HG03571 (cell line): Measurements from ENCODE around the gene SEMA3F.

ENCODE experiments used
- ATAC-seq: cut with Tn5 transposase; IDR thresholded peaks from one replicate; pipeline ENCODE4 v1.9.1; 2021; ENCODE audit not compliant: unreplicated experiment

Gene SEMA3F

GRCh38 chr3:50154840-50155490 is at the start of gene SEMA3F:
Gene SEMA3F (plus strand): TSS chr3:50155324. CDS start chr3:50159623, 4,299 bp downstream.
- ATAC-seq, result peak; percentile 51

DNA sequence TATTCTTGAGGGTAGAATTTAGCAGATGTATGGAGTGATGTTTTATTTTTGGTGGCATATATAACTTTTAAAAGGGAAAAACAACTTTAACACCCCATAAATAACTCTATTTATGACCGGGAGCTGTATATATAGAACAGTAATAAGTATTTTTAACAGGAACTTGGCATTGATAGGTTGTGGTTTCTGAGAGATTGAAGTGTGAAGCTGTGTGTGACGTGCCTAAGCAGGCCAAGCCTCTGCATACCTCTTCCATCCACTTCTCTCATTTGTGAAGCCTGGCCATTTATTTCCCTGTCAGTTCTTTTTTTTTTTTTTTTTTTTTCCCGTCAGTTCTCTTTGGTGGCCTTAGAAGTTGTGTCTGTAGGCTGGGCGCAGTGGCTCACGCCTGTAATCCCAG is 43.4 kb upstream of the SEMA3F start:
- no peak for ATAC-seq

- no peak for ATAC-seq
Measured at GRCh38 chr3:50112462-50112861, 42.7 kb upstream of the SEMA3F start.

GRCh38 chr3:50117120-50117519 is 38.0 kb upstream of the SEMA3F start:
- ATAC-seq, result no peak

- ATAC-seq, result no peak
Measured at GRCh38 chr3:50118237-50118636, 36.9 kb upstream of the SEMA3F start.

- ATAC-seq, result no peak
Measured at GRCh38 chr3:50119786-50120185, 35.3 kb upstream of the SEMA3F start.

DNA sequence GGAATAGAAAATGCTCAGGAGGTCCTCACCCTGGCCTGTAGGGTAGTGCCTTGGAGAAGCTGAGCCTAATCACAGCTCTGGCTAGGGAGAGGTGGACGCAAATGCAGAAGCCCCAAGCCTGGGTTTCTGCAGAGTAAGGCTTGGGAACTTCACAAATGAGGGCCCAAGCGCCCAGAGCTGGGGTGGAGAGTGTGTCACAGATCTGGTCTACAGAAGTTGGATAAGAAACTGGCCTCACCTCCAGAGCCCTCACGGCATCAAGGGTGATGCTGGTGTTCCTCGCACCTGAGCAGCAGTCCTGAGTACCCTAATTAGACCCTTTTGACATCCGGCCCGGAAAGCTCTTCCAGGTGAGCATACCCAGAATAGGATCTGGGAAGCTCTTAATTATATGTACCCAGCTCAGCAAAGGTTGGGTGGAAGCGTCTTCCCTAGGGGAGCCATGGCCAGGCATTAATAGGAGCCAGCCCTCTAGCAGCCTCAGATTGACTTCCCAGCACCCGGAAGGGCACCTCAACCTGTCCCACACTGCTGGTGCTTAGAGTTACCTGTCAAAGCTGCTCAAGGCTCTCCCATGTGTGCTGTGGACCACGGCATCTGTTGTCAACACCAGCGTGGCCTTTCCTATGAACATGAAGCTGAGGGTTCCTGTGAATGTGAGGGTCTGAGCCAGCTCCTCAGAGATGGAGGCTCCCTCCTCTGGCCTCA is 34.6 kb upstream of the SEMA3F start:
- ATAC-seq, result no peak

GRCh38 chr3:50121072-50122032 is 33.8 kb upstream of the SEMA3F start:
- no peak for ATAC-seq

DNA sequence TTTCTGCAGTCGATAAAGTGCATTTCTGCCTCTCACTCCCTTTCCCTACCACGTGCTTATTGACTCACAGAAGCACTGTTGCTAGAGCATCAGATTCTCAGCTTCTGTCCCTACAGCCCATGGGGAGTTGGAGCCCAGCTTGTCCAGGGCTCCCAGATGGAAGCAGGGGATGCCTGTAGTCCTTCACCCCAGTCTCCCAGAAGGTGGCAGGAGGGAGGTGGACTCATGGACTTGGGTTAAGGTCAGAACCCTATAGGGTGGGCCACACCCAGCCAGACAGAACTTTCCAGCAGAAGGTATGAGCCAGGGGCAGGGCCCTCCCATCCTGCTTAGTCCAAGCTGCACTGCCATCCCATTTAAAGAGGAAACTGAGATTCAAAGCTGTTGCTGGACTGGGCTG is 33.1 kb upstream of the SEMA3F start:
- no peak for ATAC-seq

DNA sequence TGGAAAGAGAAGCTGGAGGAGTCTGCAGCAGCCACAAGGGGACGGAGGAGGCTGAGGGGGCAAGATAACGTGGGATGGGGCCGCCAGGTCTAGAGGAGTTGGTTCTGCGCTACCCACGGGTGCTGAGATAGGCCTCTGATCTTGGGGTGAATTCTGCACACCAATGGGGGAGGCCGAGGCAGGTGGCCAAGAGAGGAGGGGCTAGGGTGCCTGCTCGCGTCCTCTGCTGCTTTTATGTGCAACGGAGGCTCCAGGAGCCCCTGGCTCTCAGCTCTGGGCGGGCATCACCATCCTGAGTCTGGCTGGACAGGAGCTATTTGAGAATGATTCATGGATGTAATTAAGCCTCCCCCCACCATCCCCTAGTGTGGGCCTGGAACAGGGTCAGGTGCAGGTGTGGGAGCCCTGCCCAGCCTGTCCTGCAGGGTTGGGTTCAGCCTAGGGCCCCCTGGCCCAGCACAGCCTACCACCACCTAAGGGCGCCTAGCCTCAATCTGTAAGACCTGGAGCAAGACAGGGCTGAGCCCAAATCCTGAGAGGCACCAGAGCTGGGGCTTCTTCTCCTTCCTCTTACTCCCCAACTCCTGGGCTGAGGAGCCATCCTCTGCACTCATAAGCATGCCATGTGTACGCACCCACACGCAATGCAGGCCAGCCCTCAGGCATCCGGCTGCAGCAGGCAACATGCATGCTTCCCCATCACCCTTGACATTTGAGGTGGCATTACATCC is 32.3 kb upstream of the SEMA3F start:
- ATAC-seq, result no peak

- ATAC-seq, result no peak
Measured at GRCh38 chr3:50123394-50124051, 31.6 kb upstream of the SEMA3F start.

GRCh38 chr3:50124052-50124799 is 30.9 kb upstream of the SEMA3F start:
- ATAC-seq, result no peak

- ATAC-seq, result no peak
Measured at GRCh38 chr3:50124800-50125178, 30.3 kb upstream of the SEMA3F start.

DNA sequence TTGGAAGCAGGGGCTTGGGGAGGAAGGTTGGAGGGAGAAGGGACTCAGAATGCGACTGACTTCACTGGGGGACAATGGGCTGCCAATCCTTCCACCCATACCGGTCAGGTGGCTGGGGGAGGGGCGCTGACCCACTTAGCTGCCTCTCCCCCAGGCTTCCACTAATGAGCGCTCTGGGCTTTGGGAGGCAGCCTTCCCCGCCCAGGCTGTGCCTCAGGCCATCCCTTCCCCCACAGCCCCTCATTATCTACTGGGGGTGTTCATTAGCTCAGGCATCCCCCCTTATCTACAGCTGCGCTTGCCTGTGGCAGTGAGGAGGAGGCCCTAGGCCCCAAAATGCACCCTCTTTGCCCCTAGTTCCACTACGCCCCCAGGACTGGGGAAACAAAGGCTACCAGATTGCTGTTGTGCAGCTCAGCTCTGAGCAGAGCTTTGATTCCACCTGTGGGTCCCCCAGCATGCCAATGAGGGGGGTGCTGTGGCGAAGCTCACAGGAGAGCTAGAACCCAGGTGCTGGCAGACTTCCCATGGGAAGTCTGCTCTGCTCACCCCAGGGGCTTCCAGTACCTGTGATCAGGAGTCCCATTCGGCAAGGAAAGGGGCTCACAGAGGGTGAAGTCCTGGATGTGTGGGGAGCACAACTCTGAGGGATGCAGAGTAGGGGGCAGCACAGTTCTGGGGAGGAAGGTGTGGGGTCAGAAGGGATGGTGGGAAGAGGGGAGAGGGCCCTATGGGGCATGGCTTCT is 29.4 kb upstream of the SEMA3F start:
- no peak for ATAC-seq

DNA sequence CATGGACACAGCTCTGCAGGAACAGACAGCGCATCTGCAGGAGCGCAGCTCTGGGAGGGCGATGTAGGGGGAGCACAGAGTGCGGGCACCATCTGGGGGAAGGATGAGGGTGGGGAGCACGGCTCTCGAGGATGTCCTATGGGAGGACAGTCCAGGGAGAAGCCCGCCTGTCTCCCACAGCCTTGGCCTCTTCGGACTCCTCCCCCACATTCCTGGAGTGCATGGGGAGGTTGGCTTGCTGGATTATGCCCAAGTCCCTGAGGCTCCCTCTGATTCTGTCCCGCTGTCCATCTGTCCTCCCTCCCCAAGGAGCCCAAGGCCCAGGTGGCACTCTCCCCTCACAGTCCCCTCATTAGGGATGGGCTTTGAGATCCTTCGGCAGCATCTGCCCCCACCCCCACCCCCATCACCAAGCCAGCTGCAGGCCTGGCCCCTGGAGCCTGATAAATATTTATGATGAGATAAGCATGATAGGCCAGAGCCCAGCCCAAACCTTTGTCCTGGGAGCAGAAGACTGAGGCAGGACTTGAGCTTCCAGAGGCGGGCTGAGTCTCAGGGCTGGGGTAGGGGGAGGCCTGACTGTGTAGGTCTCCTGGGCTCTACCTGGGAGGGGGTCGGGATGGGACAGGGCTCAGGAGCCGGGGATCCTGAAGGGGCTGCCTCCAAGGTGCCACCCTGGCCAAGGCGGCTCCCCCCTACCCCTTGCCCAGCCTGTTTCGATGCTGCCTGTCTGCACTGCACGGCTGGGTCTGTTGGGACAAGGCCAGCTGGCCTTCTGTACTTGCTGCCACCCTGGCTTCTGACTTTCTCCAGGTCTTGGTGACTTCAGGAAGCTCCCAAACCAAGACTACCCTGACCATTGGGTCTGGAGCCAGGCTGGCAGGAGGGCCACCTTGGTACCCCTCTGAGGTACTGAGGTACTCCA is 28.6 kb upstream of the SEMA3F start:
- no peak for ATAC-seq

- ATAC-seq, result no peak
Measured at GRCh38 chr3:50127251-50127691, 27.9 kb upstream of the SEMA3F start.

GRCh38 chr3:50128001-50128400 is 27.1 kb upstream of the SEMA3F start:
- ATAC-seq, result no peak

DNA sequence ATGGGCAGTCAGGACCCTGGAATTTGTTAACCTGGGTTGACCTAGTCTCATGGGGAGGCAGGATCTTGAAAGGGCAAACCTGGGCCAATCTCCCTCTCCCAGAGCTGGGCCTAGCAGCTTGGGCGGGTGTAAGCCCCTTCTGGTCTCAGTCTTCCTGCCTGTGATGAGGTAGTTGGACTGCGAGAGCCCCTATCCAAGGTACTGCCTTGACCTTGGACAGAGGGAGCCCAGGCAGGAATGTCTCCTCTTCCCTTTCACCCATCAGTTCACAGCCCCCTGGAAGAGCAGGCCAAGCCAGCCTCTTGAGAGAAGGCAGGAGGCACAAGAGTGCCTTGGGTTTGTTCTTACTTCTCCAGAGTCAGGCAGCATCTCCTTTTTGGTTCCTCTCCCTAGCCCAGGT is 24.7 kb upstream of the SEMA3F start:
- ATAC-seq, result no peak
